ENCODE data around the gene TSPAN13.
A peak's percentile ranks its signal among the peaks of the same experiment; 100 is the strongest.

The TSPAN13 gene

DNA sequence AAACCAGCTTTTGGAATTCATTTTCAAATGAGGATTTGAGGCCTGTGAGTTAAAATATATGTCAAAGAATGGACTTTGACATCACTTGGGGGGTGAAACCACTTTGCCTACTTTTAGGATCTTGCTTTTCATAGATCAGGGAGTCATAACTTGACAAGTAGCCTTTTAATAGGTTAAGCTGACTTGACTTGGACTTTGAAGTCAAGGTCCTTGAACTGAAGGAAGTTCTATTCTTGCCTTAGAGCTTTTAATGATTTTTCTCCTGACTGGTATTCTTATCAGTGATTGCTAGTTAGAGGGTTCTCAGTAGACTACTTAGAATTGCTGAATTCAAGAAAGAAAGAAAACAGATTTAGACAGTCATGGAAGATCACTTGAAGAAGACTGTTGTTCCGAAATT is 33.6 kb downstream of the TSPAN13 start:
- DNase-seq (ENCODE audit: low spot score): no peak
- TF ChIP-seq, protein P1, sequence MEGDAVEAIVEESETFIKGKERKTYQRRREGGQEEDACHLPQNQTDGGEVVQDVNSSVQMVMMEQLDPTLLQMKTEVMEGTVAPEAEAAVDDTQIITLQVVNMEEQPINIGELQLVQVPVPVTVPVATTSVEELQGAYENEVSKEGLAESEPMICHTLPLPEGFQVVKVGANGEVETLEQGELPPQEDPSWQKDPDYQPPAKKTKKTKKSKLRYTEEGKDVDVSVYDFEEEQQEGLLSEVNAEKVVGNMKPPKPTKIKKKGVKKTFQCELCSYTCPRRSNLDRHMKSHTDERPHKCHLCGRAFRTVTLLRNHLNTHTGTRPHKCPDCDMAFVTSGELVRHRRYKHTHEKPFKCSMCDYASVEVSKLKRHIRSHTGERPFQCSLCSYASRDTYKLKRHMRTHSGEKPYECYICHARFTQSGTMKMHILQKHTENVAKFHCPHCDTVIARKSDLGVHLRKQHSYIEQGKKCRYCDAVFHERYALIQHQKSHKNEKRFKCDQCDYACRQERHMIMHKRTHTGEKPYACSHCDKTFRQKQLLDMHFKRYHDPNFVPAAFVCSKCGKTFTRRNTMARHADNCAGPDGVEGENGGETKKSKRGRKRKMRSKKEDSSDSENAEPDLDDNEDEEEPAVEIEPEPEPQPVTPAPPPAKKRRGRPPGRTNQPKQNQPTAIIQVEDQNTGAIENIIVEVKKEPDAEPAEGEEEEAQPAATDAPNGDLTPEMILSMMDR (IDR thresholded peaks at IDR 0.05; ENCODE audit: extremely low read depth, insufficient read depth, missing control alignments): no peak

DNA sequence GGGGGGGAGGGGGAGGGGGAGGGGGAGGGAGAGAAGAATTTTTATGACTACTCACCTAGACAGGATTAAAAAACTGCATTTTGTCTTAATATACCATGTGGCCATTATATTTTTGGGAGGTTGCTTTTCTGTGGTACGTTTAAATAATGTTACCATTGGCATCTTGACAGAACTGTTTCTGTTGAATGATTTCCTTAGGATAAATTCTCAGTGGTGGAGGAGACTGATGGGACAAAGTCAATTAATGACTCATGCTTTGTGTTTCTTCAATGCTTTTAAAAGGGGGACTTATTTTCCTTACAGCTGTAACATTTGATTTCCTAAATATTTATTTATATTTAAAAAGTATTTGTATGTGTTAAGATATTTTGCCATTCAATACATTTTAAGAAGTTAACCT is 37.5 kb downstream of the TSPAN13 start:
- DNase-seq (ENCODE audit: low spot score): no peak
- in situ Hi-C loops (cut with MboI; ENCODE audit: low pct_unique_long_range_greater_than_20kb, low sequenced_read_pairs, unreplicated experiment): no loop called here
- TF ChIP-seq, protein P1 (IDR thresholded peaks at IDR 0.05; ENCODE audit: extremely low read depth, insufficient read depth, missing control alignments): no peak

More for the DNA sequence above, 33.6 kb downstream of the TSPAN13 start:
- in situ Hi-C loops (cut with MboI; ENCODE audit: low pct_unique_long_range_greater_than_20kb, low sequenced_read_pairs, unreplicated experiment): no loop called here

DNA sequence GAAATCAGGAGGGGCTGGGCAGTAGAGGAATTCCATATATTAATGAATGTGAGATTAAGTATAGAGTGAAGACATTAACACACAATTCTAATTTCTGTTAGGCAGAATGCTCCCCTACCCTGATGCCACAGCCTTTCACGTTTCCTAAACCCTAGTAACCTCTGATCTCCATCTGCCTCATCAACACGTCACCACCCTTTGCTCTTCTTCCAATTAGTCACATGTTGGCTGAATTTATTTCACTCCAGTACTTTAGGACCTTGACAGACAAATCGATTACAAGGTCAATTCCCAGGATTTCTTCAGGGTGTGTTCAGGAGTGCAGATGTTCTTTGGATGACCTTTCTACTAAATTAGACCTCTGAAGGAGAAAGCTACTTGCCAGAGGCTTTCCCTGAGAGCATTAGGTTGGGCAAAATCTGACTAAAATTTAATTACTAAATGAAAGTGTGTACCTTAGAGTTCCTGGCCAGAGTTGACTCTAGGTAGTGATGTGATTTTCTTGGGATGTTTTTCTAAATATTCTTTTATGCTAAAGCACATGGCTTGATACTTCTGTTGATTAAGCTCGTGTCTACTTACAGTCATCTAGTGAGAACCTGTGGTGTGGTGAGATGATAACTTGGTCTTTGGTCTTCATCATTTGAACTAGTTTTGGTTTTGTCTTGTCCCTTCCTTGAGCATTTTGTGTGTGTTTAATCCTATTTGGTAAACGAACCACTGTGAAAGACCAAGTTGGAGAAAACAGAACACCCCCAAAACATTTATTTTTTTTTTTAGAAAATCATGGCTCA is 38.5 kb downstream of the TSPAN13 start:
- in situ Hi-C loops (cut with MboI; ENCODE audit: low pct_unique_long_range_greater_than_20kb, low sequenced_read_pairs, unreplicated experiment): no loop called here
- TF ChIP-seq, protein P1 (IDR thresholded peaks at IDR 0.05; ENCODE audit: extremely low read depth, insufficient read depth, missing control alignments): no peak
- no peak for DNase-seq (ENCODE audit: low spot score)

DNA sequence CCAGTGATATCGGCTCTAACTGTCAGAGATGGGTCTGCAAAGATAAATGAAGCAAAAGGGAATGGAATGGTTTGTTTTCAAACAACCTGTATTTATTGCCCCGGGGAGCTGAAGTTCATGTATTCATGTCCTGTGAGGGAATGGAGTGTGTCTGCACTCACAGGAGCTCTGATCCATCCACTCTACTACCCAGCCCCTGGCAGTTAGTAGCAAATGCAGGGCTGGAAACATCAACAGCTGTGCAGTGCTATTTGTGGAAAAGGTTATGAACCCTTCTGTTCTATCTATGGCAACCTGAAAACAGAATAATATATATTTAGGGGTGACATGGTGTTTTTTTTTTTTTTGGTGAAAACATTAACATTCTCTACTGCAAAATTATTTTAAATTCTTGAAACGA is 41.4 kb downstream of the TSPAN13 start:
- TF ChIP-seq, protein P1 (IDR thresholded peaks at IDR 0.05; ENCODE audit: extremely low read depth, insufficient read depth, missing control alignments): no peak
- in situ Hi-C loops (cut with MboI; ENCODE audit: low pct_unique_long_range_greater_than_20kb, low sequenced_read_pairs, unreplicated experiment): no loop called here
- no peak for DNase-seq (ENCODE audit: low spot score)

DNA sequence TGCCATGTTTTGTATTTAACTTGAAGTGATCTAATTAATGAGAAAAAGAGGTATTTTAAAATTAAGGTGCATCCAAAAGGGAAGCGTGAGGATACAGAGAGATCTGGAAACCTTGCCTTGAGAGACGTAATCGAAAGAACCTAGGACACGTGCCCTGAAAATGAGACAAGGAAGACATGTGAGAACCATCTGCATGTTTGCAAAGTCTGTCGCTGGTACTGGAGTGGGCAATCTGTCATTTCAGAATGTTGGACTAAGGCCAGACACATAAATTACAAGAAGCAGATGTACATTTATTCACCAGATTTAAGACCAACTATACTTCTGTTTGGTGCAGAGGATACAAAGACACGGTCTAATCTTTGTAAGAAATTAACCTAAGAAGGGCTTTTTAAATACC is 42.1 kb downstream of the TSPAN13 start:
- TF ChIP-seq, protein P1 (IDR thresholded peaks at IDR 0.05; ENCODE audit: extremely low read depth, insufficient read depth, missing control alignments): no peak
- in situ Hi-C loops (cut with MboI; ENCODE audit: low pct_unique_long_range_greater_than_20kb, low sequenced_read_pairs, unreplicated experiment): no loop called here
- DNase-seq (ENCODE audit: low spot score): no peak

DNA sequence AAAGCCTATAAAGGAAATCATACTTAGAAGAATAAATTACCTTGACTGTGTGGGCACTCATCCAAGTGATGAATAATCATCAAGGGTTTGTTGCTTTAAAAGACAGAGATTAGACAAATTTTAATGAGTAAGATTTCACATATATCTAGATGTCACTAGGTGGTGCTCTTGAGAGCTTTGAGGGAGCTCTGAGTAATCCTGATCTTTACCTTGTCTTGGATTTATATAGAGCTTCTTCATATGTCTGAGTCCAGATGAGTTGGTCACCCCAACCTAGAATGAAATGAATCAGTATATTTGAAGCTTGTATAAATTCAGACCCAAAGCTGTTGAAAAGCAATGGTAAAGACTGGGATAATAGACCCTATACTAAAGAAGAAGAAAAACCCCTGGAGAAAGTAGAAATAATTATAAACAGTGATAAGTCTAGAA is 47.6 kb downstream of the TSPAN13 start:
- in situ Hi-C loops (cut with MboI; ENCODE audit: low pct_unique_long_range_greater_than_20kb, low sequenced_read_pairs, unreplicated experiment): no loop called here
- TF ChIP-seq, protein P1 (IDR thresholded peaks at IDR 0.05; ENCODE audit: extremely low read depth, insufficient read depth, missing control alignments): peak; percentile 53
- peak; percentile 41 for DNase-seq (ENCODE audit: low spot score)

Measured in GM13977 (cell line).